Testis (tissue), 3 donors: ENCODE results near the gene TNS1. TPM values are rescaled to one million over a fixed set of nuclear protein-coding genes. Genes with fewer than 3 reads are reported as not detected.

Experiments used
- DNase-seq: peaks from one replicate; pipeline ENCODE4 v3.0.0-alpha.2; 2019
- H3K27ac ChIP-seq, 2 donors: fragments of 200-600 bp; sonication (generic); one replicate each; pipeline ENCODE4 v1.5.1; 2019
- H3K27me3 ChIP-seq: fragments of 200-600 bp; sonication (generic); one replicate; pipeline ENCODE4 v1.5.1; 2019
- H3K36me3 ChIP-seq: fragments of 200-600 bp; sonication (generic); one replicate; pipeline ENCODE4 v1.5.1; 2017; ENCODE audit warnings: low read depth; ENCODE audit errors: missing control alignments
- H3K4me1 ChIP-seq: fragments of 200-600 bp; sonication (generic); one replicate; pipeline ENCODE4 v1.5.1; 2019
- H3K4me3 ChIP-seq, 2 donors: fragments of 200-600 bp; sonication (generic); one replicate each; pipeline ENCODE4 v1.5.1; 2017 to 2019
- H3K9me3 ChIP-seq: fragments of 200-600 bp; sonication (generic); one replicate; pipeline ENCODE4 v1.5.1; 2017
- POLR2A ChIP-seq: fragments of 450-650 bp; IDR thresholded peaks from one replicate; pipeline ENCODE4 v1.6.1; 2017; ENCODE audit warnings: antibody characterized with exemption, mild to moderate bottlenecking, moderate library complexity
- WGBS, 2 donors: methylation state at CpG; one replicate each; pipeline ENCODE4 v1.1.5; 2018; 5-methylcytosine and 5-hydroxymethylcytosine counted together
- intact Hi-C: fragments of 100-400 bp; cut with DNase I; formaldehyde crosslinking; loops from one replicate; pipeline ENCODE4 v1.15.1; 2023; ENCODE audit warnings: low total_unique reads
- polyA plus RNA-seq: library from polyadenylated mRNA; stranded (reverse); fragments of 350-450 nt; fragmentation: Illumina TruSeq; extraction: RNeasy Lipid Tissue Mini Kit (QIAGEN cat#74804); gene quantifications from one replicate; pipeline ENCODE4 v1.2.3, GENCODE V29; 2014; ENCODE audit warnings: low read depth, low replicate concordance; ENCODE audit not compliant: insufficient read depth
- total RNA-seq, 2 donors: library from RNA; depleted of rRNA; stranded (reverse); fragments of >200 nt; gene quantifications; one replicate each; pipeline ENCODE4 v1.2.3, GENCODE V29; 2016
- TF ChIP-seq, protein P1 (sequence below), 3 experiments: fragments of 450-650 bp in 2 of 3; fragments of 200-600 bp in 1 of 3; sonication (generic) in 1 of 3; IDR thresholded peaks; one replicate each; pipeline ENCODE4 v1.5.1; 2016 to 2019; ENCODE audit warnings: antibody characterized with exemption in 3 of 3, mild to moderate bottlenecking in 2 of 3, moderate library complexity in 1 of 3

Gene TNS1
- total and polyA plus RNA-seq, 3 donors from 2014 or later, result 75.9 to 256 (median 227) TPM

GRCh38 chr2:217978536-217979150 lies 24.2 kb downstream of the TNS1 start:
- Histone ChIP-seq H3K9me3 (no peaks in the 10 kb centered on the region), H3K4me1 (peaks cover 43% of the 10 kb centered on the region), H3K36me3 (no peaks in the 10 kb centered on the region), H3K27ac (peak overlapping the region; percentile 83), H3K4me3 (peak overlapping the region; percentile 56 to 71), H3K27me3 (no peaks in the 10 kb centered on the region)
- WGBS, 2 donors, result 1 to 4% methylated on average over 28 to 43 of the region's 46 CpGs
- no peak for TF ChIP-seq POLR2A
- TF ChIP-seq, protein P1, sequence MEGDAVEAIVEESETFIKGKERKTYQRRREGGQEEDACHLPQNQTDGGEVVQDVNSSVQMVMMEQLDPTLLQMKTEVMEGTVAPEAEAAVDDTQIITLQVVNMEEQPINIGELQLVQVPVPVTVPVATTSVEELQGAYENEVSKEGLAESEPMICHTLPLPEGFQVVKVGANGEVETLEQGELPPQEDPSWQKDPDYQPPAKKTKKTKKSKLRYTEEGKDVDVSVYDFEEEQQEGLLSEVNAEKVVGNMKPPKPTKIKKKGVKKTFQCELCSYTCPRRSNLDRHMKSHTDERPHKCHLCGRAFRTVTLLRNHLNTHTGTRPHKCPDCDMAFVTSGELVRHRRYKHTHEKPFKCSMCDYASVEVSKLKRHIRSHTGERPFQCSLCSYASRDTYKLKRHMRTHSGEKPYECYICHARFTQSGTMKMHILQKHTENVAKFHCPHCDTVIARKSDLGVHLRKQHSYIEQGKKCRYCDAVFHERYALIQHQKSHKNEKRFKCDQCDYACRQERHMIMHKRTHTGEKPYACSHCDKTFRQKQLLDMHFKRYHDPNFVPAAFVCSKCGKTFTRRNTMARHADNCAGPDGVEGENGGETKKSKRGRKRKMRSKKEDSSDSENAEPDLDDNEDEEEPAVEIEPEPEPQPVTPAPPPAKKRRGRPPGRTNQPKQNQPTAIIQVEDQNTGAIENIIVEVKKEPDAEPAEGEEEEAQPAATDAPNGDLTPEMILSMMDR (IDR thresholded peaks at IDR 0.05), result no peak
- no peak for DNase-seq
- intact Hi-C loops, result no loop called here

DNA sequence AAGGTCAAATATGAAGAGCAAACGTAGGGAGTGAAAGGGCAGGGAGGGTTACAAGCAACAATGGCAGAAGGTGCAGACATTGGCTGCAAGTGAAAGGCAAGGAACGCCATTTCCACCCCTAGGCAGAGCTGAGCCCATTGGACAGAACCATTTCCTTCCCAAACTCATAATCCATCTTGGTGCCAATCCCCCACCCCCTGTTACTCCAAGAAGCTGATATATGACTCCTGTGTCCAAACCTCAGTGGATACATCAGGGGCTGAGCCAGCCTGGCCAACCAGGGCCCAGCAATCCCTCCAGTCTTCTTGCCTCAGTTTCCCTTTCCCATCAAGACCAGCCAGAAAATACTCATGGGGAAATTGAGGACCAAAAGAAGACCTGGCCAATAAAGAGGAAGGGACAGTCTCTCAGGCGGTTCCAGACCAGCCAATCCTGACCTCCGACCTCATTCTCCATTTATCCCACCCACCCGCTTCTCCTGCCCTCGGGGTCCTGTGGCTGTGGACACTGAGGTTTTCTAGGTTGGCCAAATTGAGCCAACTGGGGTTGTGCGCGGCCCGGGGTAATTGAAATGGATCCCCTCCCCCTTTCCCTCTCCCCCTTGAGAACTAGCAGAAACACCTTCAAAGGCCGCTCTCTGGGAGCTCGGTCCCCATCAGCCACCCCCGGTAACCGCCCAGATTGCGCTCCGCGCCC lies 24.8 kb downstream of the TNS1 start:
- H3K27ac ChIP-seq, result peak overlapping the region; percentile 83
- no peak for DNase-seq
- H3K36me3 ChIP-seq, result no peaks in the 10 kb centered on the region
- no peaks in the 10 kb centered on the region for H3K27me3 ChIP-seq
- peak overlapping the region; percentile 56 to 71 for H3K4me3 ChIP-seq
- peaks cover 43% of the 10 kb centered on the region for H3K4me1 ChIP-seq
- H3K9me3 ChIP-seq, result no peaks in the 10 kb centered on the region
- WGBS, 2 donors, result 13 to 15% methylated on average over 13 to 16 of the region's 16 CpGs
- TF ChIP-seq, protein P1 (IDR thresholded peaks at IDR 0.05), result no peak
- TF ChIP-seq POLR2A, result no peak
- intact Hi-C loops, result no loop called here

DNA sequence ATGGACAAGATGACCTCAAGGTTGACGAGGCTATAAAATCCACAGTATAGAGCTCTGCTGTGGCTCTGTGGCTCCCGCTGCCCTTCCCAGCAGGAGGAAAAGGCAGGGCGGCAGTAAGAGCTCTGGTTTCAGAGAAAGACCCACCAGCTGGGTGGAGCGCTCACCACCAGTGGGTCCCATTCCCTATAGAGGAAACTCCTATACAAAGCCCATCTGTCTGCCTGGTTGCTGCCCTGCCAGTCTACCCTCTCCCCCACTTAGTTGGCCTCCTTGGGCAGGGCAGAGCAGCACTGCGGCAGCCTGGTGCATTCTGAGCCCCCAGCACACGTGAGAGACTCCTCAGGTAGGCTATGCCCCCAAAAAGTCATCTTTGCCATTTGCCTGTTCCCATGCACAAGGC lies 26.5 kb downstream of the TNS1 start:
- H3K27me3 ChIP-seq, result no peaks in the 10 kb centered on the region
- no peaks in the 10 kb centered on the region for H3K36me3 ChIP-seq
- TF ChIP-seq, protein P1 (IDR thresholded peaks at IDR 0.05), result no peak
- TF ChIP-seq POLR2A, result no peak
- no peak for DNase-seq
- no peak overlapping the region for H3K4me3 ChIP-seq
- H3K4me1 ChIP-seq, result peaks cover 52% of the 10 kb centered on the region
- intact Hi-C loops, result no loop called here
- 79 to 83% methylated on average over 2 to 6 of the region's 6 CpGs for WGBS, 2 donors
- H3K27ac ChIP-seq, result peak overlapping the region in 1 of 2 donors; percentile 83
- no peaks in the 10 kb centered on the region for H3K9me3 ChIP-seq

GRCh38 chr2:217975626-217976025 lies 27.2 kb downstream of the TNS1 start:
- TF ChIP-seq, protein P1 (IDR thresholded peaks at IDR 0.05), result no peak
- TF ChIP-seq POLR2A, result no peak
- H3K36me3 ChIP-seq, result no peaks in the 10 kb centered on the region
- no peaks in the 10 kb centered on the region for H3K9me3 ChIP-seq
- peak overlapping the region in 1 of 2 donors; percentile 3 for H3K27ac ChIP-seq
- DNase-seq, result no peak
- WGBS, 2 donors, result 60 to 62% methylated on average over 8 of the region's 8 CpGs
- no peak overlapping the region for H3K4me3 ChIP-seq
- intact Hi-C loops, result no loop called here
- no peaks in the 10 kb centered on the region for H3K27me3 ChIP-seq
- peaks cover 45% of the 10 kb centered on the region for H3K4me1 ChIP-seq
